Measurements from ENCODE around the gene PLPP3.

- TF ChIP-seq EP300 (IDR thresholded peaks at IDR 0.05) (no peak), POLR2A (IDR thresholded peaks at IDR 0.05) (no peak), CTCF (IDR thresholded peaks at IDR 0.05) (no peak)
Measured at GRCh38 chr1:56501888-56502287, 77.5 kb downstream of the PLPP3 start.
